GM18951 (cell line): Measurements from ENCODE around the gene ZBTB32.

ENCODE experiments used
- POLR2A ChIP-seq: IDR thresholded peaks from 4 replicates; pipeline ENCODE4 v1.6.1; 2011; ENCODE audit warnings: mild to moderate bottlenecking; ENCODE audit not compliant: insufficient read length, insufficient read depth; ENCODE audit errors: extremely low read depth
- in situ Hi-C: fragments of 300-500 bp; cut with MboI; formaldehyde crosslinking; loops from one replicate; pipeline ENCODE4 v1.12.0; 2022; ENCODE audit warnings: low sequenced_read_pairs, mixed read lengths, inconsistent platforms; ENCODE audit not compliant: unreplicated experiment

ZBTB32 gene

DNA sequence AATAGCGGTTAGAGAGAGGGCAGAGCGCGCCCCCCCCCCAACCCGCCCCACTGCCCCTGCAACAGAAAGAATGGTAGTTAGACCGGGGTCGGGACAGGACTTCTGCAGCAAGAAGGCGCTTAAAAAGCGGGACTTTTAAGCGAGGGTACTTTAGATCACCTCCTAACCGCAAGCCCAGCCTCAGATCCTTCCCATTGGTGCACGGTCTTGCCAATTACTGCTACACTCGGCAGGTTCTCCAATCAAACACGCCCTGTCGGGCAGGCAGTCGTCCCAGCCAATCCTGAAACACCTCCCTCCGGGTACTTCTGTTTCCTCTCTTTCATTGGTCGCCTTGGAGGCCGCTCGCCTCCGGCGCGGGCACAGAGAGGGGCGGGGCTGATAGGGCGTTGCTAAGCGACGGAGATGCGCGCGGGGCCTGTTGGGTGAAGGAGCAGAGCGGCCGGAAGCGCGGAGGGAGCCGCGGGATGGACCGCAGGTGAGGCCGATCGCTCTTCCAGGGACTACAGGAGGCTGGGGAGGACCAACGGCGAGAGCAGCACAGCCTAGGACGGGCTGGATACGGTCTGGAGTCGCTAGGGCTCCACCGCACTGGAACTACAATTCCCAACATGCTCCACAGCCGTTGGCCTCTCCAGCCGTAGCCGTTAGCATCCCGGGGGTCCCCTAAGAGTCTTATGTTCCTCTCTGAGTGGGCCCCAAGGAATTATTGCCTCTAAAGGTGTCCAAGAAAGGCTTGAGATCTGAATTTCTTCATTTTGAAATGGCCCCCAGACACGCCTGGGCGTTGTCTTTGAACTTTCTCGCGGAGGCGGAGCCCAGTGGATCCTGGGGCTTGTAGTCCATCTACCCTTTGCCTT, 53.6 kb downstream of the ZBTB32 start, which contains the start of gene PROSER3:
Gene PROSER3, plus strand, starts transcription at position 428 of the 860 bp plus-strand sequence. Its CDS starts 40 bp downstream, at position 468.
- peak; percentile 67 for TF ChIP-seq POLR2A
- in situ Hi-C loops, result no loop called here

DNA sequence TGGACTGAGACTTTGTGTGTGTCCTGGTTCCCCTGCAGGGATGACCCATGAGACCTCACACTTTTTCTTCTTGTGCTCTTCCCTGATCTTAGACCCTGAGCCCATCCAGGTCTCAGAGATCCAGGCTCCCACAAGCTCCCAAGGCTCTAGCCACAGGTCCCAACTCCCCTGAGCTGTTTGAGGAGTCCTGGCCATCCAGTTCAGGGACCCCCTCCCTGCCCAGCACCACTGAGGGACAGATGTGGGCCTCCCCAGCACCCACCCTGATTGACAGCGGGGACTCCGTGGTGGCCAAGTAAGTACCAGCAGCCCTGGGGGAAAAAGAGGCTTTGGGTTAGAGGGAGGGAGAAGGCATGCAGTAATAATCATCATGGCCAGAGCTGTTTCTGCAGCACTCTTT, 55.3 kb downstream of the ZBTB32 start:
- TF ChIP-seq POLR2A, result no peak
- in situ Hi-C loops, result no loop called here

DNA sequence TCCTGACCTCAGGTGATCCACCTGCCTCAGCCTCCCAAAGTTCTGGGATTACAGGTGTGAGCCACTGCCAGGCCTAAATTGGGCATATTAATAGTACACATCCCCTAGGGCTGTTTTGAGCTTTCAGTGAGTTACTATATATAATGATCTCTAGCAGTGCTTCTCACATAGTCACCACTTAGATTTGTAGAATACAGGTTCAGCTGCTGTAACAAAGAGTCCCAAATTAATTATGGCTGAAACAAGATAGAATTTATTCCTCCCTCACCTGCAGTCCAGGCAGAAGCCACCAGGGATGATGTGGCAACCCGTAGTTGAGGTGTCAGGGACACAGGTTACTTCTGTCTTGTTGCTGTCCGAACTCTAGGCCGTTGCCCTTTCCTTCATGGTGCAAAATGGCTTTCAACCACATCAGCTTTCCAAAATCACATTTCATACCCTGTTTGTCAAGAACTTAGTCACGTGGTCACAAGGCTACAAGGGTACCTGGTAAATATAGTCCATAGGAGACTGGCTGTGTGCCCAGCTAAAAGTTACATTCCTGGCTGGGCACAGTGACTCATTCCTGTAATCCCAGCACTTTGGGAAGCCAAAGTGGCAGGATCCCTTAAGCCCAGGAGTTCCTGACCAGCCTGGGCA, 56.5 kb downstream of the ZBTB32 start:
- no peak for TF ChIP-seq POLR2A
- in situ Hi-C loops, result no loop called here

DNA sequence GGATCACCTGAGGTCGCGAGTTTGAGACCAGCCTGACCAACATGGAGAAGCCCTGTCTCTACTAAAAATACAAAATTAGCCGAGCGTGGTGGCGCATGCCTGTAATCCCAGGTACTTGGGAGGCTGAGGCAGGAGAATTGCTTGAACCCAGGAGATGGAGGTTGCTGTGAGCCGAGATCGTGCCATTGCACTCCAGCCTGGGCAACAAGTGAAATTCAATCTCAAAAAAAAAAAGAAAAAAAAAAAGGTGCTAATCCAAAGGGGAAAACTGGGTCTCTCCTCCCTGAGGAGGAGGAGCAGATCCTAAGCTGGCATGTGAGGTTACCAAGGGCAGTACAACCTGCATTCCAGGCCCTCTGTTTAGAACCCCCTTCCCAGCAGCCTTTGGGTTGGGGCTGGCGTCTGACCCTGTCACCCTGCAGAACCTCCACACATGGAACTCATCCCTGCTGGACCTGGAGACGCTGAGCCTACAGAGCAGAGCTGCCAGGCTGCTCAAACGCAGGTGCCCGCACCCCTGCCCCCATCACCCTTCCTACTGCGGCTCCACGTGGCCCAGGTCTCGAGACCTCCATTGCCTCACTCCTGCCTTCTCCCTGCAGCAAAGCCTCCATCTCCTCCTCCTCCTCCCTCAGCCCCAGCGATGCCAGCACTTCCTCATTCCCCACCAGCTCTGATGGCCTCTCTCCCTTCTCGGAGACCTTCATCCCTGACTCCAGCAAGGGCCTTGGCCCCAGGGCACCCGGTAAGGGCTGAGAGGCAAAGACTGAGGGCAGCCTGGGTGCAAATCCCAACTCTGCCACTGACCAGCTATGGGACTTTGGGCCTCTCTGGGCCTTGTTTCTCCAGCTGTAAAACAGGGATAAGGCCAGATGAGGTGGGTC, 60.3 kb downstream of the ZBTB32 start:
- in situ Hi-C loops, result no loop called here
- no peak for TF ChIP-seq POLR2A
